Hypothalamus (tissue), 51 donors: ENCODE measurements around the gene GIT1.
A peak's percentile ranks its signal among the peaks of the same experiment; 100 is the strongest.
"Not testable (repeated sequence)": the region's sequence is repeated elsewhere in the genome, so short reads cannot be mapped to it uniquely, and the experiment has no call there.

Experiments
- DNase-seq, 51 donors: peaks; one replicate each; lab custom pipeline; 2025; lab: John Stamatoyannopoulos, UW

GIT1 gene

DNA sequence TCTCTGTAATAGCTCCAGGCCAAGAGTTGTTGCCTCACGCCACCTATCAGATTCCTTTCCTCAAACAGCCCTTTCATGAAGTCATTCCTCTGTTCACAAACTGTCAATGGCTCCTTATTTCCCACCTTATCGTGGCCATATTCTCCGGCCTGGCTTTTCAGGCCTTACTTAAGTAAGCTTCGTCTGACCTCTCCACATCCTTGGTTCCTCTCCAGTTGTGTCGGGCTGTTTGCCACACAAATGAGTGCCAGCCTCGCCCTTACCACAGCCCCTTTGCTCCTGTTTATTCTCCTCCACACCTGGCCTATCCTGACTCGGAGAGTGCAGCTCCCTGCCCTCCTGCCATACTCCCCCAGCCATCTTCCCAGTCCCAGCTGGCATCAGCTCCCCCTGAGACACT, 18.9 kb downstream of the GIT1 start:
- no peak for DNase-seq

GRCh38 chr17:29569245-29569950, 20.1 kb downstream of the GIT1 start:
- peak in 1 of 51 donors; percentile 55 for DNase-seq

DNA sequence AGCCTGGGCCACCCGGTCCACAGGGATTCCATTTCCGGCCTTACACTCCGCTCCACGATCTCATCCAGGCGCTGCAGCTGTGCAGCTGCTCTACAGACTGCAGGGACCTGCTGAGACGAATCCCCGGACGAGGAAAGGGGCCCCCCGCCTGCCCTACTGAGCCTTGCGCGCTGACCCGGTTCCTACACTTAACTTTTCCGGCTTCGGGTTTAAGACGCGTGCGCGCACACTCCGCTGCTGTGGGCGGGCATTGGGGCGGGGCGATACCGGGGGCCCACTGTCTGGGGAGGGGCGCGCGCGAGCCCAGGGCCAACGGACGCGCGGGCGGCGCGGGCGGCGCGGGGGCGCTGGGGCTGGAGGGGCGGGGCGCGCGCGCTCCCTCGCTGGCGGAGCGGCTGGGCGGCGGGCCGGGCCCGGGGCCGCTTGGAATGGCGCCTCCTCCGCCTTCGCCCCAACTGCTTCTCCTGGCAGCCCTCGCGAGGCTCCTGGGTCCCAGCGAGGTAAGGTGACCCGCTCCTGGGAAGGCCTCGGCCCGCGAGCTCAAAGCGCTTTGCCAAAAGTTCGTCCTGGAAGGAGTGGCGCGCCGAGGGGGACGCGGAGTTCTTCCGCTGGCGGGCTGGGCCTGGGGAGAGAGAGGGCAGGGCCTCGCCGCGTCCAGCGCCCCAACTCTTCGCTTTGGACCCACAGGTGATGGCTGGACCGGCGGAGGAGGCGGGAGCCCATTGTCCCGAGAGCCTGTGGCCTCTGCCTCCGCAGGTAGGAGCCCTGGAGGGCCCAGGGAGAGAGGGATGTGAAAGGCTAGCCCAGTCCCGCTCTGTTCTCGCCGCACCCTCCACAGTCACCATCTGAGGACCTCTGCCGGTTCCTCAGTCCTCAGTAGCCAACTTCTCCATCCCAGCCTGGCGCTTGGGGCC, 20.9 kb downstream of the GIT1 start, which contains the start of gene TP53I13:
Gene TP53I13 (plus strand): TSS at position 371 of the 914 bp plus-strand sequence. CDS start 58 bp downstream, at position 429.
- DNase-seq = peak in 44 of 51 donors; percentile 38 to 88 (median 74)

DNA sequence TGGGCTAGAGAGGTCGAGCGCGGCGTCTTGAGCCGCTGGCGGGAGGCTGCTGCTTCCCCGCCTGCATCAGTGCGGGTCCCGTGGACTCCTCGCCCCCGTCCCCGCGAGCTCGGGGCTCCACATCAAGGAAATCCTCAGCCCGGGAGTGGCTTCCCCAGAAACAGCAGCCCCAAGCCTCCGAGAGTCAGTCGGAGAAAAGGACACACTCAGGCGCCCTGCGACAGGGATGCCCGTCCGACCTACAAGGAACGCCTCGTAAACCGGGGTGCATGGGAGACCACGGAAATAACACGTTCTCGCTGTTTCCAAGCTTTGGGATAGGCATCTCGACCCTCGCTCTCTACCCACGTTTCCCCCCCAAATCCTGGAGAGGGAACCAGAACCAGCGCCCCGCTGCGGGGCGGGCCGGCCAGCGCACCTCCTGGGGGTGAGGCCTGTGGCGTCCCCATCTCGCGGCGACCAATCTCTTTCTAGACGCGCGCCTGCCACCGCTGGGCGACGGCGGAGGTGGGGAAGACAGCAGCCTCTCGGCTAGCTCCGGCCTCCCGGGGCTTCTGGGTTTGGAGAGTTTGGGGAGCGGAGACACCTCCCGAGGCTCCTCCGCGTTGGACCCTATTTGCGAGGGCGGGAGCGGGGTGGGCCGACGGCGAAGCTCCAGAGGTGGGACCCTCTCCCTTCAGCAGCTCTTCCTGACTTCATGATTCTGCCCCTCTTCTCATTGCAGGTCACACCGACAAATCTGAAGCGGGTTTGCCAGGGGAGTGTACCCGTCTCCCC, 21.7 kb downstream of the GIT1 start:
- peak in 21 of 51 donors; percentile 32 to 74 (median 51) for DNase-seq

DNA sequence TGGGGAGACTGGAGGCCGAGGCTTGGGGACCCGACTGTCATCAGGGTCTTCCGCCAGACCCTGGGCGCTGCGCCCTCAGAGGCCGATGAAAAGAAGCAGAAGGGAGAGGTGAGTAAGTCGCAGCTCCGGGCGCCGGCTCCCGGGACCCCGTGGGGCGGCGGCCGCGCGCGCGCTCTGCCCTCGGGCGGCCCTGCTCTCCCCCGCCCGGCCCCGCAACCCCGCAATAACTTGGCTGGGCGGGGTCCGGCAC, 22.2 kb downstream of the GIT1 start:
- DNase-seq = no peak

- peak in 30 of 51 donors; percentile 35 to 72 (median 56) for DNase-seq
Observed at GRCh38 chr17:29566473-29567303, 22.8 kb downstream of the GIT1 start, which contains the start of gene ABHD15. TSS of gene ABHD15 (minus strand) at chr17:29567037. CDS start at chr17:29566966, 71 bp downstream.

GRCh38 chr17:29565643-29566472, 23.6 kb downstream of the GIT1 start:
- peak in 1 of 51 donors; percentile 55 for DNase-seq

DNA sequence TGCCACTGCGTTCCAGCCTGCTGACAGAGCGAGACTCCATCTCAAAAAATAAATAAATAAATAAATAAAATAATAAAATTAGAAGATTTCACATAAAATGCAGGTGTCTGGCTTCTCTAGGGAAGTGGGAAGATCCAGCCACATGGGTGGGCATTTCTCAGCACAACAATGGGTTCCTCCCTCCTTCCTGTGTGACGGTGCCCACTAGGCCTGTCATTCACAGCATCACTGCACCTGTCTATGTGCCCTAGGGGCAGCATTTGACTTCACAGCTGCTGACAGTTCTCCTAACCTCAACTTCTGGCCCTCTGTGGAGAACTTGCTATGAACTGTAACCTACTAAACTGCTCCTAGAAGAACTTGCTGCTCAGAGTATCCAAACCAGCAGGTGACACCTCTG, 25.6 kb downstream of the GIT1 start:
- DNase-seq = no peak

DNA sequence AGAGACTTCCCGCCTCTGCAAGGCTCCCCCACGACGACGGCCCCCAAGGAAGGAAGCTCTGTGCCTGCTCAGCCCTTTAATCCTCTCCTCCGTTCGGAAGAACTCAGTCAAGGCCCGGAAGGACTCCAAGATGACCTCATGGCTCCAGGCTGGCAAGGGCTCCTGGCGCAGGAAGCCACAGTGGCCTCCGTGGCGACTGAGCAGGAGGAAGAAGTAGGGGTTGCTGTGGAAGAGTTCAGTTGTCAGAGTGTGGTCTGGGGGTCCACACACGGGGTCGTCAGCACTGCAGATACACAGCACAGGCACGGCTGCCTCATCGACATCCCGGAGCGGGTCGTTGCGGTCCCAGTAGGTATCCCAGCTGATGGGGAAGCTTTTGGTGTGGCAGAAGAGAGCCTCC, 26.8 kb downstream of the GIT1 start:
- DNase-seq = no peak

GRCh38 chr17:29561554-29562517, 27.6 kb downstream of the GIT1 start:
- DNase-seq = peak in 1 of 51 donors; percentile 21

DNA sequence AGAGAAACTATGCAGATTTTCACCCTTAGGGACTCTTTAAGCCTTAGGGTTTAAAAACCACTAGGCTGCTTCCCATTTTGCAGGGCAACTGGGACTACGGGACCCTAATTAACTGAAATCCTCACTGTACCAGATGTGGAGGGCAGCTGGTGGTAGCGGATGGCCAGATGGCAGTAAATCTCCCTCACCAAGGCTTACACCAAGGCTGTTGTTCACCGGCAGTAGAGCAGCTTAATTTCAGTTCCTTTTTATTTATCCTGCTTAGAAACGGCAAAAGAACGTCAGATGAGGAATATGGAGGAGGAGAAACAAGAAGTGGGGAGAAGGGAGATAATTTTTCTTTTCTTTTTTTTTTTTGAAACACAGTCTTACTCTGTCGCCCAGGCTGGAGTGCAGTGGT, 29.1 kb downstream of the GIT1 start:
- DNase-seq = no peak

DNA sequence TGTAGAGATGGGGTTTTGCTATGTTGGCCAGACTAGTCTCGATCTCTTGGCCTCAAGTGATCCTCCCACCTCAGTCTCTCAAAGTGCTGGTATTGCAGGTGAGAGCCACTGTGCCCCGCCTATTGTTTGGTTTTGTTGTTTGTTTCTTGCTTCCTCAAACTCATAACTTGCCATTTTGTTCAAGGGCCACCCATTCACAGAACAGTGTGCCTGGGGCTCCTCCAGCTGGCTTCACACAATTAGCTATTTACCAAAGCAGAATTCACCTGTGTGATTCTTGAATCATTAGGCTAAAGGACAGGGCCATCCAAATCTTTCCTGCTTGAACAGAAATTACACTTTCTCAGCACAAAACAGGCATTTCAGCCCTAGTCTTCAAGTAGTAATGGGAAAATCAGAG, 29.8 kb downstream of the GIT1 start:
- no peak for DNase-seq

GRCh38 chr17:29558139-29558538, 31.3 kb downstream of the GIT1 start:
- DNase-seq = not testable (repeated sequence)

GRCh38 chr17:29557739-29558116, 31.7 kb downstream of the GIT1 start:
- DNase-seq = no peak

DNA sequence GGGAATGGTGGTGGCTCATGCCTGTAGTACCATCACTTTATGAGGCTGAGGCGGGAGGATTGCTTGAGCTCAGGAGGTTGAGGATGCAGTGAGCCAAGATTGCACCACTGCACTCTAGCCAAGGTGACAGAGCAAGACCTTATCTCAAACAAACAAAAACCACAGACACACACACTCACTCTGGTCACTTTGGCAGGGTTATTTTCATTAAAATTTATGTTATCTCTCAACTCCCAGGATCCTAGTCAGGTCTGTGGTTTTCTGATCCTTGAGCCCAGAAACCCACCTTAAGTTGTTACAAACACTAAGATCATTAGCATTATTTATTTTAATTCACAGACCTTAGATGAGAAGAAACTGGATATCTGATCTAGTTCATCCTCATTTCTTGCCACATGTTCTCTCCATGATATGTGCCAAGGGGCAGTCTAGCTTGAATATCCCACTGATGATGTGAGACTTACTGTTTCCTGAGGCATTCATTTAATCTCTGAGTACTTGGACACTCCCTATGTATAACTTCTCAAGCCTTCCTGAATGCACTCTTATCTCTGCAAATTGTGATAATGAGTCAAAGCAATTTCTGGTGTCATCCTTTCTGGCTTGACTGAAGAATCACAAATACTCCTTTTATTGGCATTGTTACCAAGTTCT, 32.2 kb downstream of the GIT1 start:
- DNase-seq = no peak

- DNase-seq = no peak
Observed at GRCh38 chr17:29555840-29556239, 33.6 kb downstream of the GIT1 start.

GRCh38 chr17:29549177-29549923, 40.1 kb downstream of the GIT1 start:
- DNase-seq = no peak
